Endothelial cell of umbilical vein (primary cell): Measurements from ENCODE around the gene MUTYH.

ENCODE experiments used
- CTCF ChIP-seq, 2 donors: IDR thresholded peaks; 1 replicate in 1 of 2; 2 replicates in 1 of 2; pipeline ENCODE4 v1.5.1; 2011; ENCODE audit warnings: low read length in 2 of 2, mild to moderate bottlenecking in 2 of 2, moderate library complexity in 2 of 2, control low read depth in 1 of 2, inconsistent platforms in 1 of 2, low read depth in 1 of 2; ENCODE audit not compliant: insufficient read depth in 1 of 2; ENCODE audit errors: extremely low read depth in 1 of 2
- EZH2 ChIP-seq: IDR thresholded peaks from 2 replicates; pipeline ENCODE4 v1.6.1; 2012; ENCODE audit warnings: borderline replicate concordance, low read depth, mild to moderate bottlenecking, moderate library complexity, low read length, inconsistent platforms; ENCODE audit not compliant: severe bottlenecking
- POLR2A ChIP-seq: IDR thresholded peaks from 2 replicates; pipeline ENCODE4 v1.6.1; 2012; ENCODE audit warnings: low read depth, mild to moderate bottlenecking, control low read depth, low read length

- TF ChIP-seq CTCF (IDR thresholded peaks at IDR 0.05; ENCODE audit: extremely low read depth in 1 of 2, insufficient read depth in 1 of 2, low read depth in 1 of 2, low read length in 2 of 2) = no peak
- TF ChIP-seq POLR2A = no peak
- TF ChIP-seq EZH2 = no peak
These were observed 30.3 kb upstream of the MUTYH start for GRCh38 chr1:45370575-45370974.
